OCI-LY7 (cell line): ENCODE data around the gene GOLGA8F.
"Not testable (repeated sequence)": the region's sequence is repeated elsewhere in the genome, so short reads cannot be mapped to it uniquely, and the experiment has no call there.

ENCODE experiments used
- EZH2phosphoT487 ChIP-seq: fragments of 200-600 bp; sonication (generic); IDR thresholded peaks from 2 replicates; pipeline ENCODE4 v1.6.1; 2018; ENCODE audit warnings: low read depth, borderline replicate concordance, mild to moderate bottlenecking, mixed run types, antibody characterized with exemption, low read length, moderate library complexity, mixed read lengths
- TF ChIP-seq, protein P1 (sequence below): fragments of 200-600 bp; sonication (generic); conservative IDR thresholded peaks from 2 replicates; pipeline ENCODE4 v1.5.1; 2014; ENCODE audit warnings: mild to moderate bottlenecking, antibody characterized with exemption, low read length, moderate library complexity, mixed read lengths

DNA sequence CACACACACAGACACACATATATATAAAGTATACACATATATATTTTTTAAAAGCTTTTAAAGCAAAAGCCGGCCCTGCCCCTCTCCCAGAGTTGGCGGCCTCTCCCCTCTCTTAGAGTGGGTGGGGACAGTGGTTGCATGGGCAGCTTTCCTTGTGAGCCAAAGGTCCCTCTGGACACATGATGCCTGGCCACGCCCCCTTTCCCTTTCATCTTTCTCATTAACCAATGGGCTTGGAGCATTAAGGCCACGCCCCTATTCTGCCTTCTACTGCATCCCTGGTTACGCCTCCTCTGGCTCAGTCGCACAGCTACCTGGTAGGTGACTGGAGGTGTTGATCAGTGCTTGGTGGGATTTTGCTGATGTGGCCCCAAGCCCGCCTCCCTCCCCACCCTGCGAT, at the start of gene GOLGA8F:
- TF ChIP-seq, protein P1, sequence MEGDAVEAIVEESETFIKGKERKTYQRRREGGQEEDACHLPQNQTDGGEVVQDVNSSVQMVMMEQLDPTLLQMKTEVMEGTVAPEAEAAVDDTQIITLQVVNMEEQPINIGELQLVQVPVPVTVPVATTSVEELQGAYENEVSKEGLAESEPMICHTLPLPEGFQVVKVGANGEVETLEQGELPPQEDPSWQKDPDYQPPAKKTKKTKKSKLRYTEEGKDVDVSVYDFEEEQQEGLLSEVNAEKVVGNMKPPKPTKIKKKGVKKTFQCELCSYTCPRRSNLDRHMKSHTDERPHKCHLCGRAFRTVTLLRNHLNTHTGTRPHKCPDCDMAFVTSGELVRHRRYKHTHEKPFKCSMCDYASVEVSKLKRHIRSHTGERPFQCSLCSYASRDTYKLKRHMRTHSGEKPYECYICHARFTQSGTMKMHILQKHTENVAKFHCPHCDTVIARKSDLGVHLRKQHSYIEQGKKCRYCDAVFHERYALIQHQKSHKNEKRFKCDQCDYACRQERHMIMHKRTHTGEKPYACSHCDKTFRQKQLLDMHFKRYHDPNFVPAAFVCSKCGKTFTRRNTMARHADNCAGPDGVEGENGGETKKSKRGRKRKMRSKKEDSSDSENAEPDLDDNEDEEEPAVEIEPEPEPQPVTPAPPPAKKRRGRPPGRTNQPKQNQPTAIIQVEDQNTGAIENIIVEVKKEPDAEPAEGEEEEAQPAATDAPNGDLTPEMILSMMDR = not testable (repeated sequence)
- not testable (repeated sequence) for TF ChIP-seq EZH2phosphoT487
